ENCODE measurements around the gene EIF4E.
"Not testable (repeated sequence)": the region's sequence is repeated elsewhere in the genome, so short reads cannot be mapped to it uniquely, and the experiment has no call there.

Gene EIF4E

DNA sequence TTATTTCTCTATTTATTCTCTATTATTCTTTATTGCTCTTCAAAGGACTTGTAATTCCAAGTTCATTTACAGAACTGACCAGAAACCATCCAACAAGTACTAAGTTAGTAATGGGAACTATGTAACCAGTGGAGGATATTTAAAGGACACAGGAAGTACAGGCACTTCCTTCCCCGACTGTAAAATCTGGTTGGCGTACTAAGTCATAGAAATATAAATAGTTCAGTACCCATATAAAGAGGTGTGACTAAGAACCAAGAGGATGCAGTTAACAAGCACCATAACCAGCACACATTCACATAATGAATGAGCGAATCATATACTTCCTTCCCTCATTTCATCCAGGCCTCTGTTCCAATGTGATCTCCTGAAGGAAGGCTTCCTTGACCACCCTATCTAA is 3.6 kb upstream of the EIF4E start:
- DNase-seq (ENCODE audit: low read depth): no peak

DNA sequence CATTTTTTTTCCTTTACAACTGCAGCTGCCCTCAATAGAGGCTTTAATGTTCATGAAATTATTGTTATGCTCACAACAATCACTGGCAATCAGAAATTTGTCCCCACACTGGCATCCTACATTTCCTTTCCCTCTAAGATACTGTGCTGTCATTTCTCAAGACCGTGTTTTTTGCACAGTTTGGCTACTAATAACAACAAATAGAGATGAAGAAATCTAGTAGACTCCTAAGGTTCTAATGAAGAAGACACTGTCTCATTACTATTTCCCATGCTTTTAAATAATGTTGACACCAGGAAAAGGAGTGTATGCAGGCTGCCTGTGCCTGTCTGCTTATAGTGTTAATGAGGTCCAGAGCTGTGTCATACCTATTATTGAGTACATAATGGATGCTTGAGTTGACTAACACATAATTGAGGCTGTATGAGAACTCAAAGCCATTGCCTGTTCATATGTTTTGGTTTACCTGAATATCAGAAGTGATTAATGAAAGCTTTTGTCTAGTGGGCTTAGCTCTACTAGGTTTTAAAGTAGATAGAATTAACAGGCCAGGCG is 1.5 kb upstream of the EIF4E start:
- no peak for DNase-seq (ENCODE audit: low read depth)

DNA sequence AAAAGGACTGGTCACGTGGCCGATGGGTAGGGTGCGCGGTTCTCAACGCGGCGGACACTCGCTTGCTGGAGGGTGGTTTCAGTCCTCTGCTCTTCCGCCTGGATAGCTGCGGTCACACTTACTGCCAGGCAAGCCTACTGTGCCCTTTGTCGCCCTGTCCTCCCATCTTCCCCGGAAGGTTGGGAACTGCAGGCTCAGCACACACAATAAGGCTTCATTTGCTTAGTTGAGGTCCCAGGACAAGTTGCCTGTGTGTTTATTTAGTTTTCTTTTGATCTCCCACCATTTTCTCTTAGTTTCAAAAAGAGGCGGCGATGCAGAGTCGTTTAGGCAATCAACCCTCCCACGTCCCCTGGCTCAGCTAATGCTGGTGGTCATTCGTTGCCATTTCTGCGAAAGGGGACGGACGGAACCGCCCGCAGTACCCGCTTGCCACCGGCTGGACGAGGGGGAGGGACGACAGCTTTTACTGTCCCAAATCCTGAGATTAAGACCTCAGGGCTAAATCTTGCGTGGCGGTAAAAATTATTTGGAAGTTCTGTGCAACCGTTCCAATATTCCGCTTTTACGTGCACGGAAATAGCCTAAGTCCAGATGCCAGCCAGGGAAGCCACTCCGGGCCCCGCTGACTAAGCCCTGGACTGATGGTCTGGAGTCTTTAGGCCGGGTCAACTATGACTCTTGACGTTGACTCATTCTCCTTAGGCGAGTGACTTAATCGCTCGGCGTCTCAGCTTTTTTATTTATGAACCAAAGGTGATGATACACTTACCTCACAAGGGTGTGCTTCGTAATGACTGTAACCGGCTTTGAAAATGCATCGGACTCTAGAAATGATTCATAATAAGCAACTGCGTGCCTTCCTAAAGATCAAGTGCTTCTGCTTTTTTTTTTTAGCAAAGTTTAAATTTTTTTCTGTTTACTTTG is 671 bp upstream of the EIF4E start:
- DNase-seq (ENCODE audit: low read depth): peak; percentile 81

DNA sequence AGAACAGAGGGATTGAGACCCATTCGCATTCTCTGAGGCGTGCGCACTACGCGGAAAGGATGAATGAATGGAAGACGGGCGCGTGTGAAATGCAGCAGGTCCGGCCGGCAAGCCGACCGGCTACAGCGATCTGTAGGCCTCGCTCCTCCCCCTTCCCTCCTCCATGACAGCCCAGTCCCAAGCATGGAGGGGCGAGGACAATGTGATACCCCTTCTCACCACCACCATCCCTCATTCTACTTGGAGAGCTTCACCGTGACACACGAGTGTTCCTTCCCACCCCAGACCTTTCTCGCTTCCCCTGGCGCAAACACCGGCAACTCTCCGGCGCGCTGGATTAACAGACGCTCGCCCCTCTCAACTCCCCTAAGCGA is 815 bp downstream of the EIF4E start:
- DNase-seq (ENCODE audit: low read depth): peak; percentile 59

DNA sequence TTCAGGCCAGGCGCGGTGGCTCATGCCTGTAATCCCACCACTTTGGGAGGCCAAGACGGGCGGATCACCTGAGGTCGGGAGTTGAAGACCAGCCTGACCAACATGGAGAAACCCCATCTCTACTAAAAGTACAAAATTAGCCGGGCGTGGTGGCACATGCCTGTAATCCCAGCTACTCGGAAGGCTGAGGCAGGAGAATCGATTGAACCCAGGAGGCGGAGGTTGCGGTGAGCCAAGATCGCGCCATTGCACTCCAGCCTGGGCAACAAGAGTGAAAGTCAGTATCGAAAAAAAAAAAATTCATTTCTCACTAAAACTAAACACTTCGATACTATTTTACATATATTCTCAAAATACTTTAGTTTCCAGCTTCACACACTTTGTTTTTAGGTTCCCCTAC is 2.7 kb downstream of the EIF4E start:
- DNase-seq (ENCODE audit: low read depth): not testable (repeated sequence)

DNA sequence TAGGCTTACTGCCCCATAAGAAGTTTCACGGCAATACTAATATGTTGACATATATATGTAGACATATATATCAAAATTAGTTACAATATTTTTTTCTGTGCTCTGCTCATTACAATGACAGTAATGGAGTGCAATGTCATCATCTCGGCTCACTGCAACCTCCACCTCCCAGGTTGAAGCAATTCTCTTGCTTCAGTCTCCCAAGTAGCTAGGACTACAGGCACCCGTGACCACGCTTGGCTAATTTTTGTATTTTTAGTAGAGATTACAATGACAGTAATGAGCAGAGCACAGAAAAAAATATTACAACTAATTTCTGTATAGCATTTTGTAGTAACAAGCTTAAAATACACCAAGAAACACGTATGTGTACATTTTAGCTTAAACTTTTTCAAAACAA is 7.6 kb downstream of the EIF4E start:
- no peak for DNase-seq (ENCODE audit: low read depth)

DNA sequence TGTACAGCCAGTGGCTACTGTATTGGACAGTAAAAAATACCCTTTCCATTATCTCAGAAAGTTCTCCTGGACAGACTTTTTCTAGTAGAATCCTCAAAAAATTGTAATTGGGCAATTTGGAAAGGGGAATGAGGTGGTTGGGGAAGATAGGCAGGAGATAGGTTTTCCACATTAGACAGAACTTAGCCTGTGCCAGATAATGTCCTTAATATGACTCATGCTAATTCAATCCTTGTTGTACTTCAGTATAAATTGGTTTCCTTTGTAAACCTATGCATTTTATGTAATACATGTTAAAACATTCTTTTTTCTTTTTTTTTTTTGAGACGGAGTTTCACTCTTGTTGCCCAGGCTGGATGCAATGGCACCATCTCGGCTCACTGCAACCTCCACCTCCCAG is 8.9 kb downstream of the EIF4E start:
- DNase-seq (ENCODE audit: low read depth): no peak

DNA sequence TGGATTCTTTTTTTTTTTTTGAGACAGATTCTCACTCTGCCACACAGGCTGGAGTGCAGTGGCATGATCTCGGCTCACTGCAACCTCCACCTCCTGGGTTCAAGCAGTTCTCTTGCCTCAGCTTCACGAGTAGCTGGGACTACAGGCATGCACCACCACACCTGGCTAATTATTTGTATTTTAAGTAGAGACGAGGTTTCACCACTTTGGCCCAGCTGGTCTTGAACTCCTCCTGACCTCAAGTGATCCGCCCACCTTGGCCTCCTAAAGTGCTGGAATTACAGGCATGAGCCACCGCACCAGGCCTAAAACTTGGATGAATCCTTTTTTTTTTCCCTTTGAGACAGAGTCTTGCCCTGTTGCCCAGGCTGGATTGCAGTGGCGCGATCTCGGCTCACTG is 18.2 kb downstream of the EIF4E start:
- DNase-seq (ENCODE audit: low read depth): not testable (repeated sequence)

DNA sequence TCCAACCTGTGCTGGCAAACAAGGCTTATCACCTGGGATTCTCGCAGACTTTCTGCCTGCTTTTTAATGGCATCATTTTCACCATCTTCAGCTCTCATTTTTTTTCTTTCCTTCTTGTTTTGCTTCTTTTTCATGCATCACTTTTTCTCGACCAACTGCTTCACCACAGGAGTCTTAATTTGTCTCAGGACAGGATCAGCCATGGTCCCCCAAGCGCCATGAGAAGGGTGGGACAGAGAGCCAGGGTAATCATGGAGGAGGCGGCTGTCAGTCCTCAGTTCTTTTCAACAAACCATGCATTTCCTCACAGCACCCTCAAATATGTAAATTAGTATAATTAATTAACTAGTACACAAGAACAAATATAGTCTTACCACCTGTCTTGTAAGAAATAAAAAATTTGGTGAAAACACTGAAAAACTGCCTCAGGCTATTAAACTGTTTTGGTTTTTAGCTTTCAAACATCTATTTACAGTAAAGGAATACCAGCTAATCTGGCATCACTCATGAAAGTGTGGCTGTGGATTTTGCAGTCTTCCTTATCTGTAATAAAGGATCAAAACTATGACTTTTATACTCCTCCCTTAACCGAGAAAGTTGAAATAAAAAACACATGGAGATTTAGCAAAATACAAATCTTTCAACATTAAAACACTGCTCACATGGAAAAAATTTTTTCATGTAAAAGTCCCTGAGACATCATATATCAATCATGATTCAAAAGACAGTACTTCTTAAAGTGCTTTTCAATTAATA is 19.1 kb downstream of the EIF4E start:
- no peak for DNase-seq (ENCODE audit: low read depth)

DNA sequence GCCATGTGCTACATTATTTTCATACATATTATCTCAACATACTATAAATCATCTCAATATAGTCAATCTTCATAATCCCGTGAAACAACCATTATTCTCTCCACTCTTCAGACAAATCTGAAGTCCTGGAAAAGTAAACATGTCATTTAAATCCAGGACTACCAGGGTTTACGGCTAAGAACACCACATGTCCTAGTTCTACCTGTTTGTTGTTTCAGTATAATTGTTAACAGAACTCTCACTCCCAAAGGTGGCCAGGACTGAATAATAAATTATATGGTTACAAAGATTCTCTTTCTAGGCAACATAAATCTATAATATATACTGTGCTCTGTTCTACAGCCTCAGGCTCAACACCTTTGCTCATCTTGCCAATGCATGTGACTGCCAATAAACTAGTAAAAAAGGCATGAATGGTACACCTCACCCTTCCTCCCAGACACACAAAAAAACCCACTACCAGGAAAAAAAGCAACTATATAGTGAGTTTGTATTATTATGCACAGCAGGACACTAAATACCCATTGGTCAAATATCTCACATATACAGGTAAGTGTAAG is 20.1 kb downstream of the EIF4E start:
- no peak for DNase-seq (ENCODE audit: low read depth)

DNA sequence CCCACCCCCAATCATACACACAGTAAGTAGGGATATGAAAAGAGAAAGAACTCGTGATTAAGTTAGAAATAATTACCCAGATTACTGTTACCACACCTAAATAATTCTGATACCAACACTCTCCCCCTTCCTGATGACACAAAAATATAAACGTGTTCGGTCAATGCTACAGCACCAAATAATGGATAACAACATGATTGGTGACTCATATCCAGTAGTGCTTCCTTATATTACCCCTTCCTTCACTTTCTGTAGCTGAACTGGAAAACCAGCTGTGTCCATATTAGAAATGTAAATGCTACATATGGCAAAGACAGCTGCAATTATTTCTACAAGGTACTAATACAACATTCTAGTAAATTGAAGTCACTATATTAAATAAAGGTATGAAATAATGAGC is 20.8 kb downstream of the EIF4E start:
- DNase-seq (ENCODE audit: low read depth): no peak

DNA sequence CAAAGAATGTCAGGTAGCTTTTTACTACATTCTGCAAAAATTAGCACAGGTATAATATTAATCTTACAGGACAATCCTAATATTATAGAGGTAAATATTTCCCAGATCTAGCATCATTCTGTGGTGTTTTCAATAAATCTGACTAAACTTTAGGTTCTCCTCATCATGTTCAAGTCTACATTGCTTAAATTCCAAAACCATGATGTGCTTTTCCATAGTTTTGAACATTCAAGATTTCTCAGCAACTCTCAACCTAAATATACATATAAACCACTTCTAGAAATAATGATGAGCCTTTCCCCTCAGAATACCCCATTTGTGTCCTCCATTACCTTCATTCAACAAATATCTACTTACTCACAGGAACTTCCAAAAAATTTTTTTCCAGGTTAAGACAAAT is 23.1 kb downstream of the EIF4E start:
- no peak for DNase-seq (ENCODE audit: low read depth)

DNA sequence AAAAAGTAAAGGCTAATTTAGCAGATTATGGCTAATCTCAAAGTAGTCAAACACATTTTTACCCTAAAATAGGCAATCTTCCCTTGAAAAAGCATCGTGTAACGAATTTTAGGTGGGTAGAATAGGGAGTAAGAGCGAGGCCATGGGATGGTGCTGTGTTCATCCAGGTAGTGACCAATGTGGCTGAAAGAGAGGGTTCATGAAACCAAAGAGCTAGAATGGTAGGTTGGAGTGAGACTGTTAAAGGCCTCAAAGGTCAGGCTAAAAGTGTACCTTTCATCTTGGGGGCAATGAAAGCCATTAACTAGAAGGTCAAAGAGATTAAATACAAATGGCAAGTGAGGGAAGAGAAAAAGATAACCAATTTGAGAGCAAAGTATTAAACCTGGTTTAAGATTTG is 23.6 kb downstream of the EIF4E start:
- DNase-seq (ENCODE audit: low read depth): no peak

DNA sequence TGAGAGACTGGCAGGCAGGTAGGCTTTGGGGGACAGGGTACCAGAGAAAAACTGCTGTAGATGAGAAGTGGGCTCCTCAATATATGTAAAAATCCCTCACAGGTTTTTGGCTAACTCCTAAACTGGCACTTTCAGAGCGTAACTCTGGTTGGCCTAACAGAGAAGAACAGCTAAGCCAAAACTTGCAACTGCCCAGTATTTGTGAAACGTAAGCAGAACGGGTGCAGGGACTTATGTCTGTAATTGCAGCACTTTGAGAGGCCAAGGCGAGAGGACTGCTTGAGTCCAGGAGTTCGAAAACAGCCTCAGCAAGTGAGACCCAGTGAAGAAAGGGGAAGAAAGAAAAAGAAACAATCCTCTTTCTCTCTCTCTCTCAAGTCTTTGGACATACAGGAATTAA is 25.0 kb downstream of the EIF4E start:
- no peak for DNase-seq (ENCODE audit: low read depth)

DNA sequence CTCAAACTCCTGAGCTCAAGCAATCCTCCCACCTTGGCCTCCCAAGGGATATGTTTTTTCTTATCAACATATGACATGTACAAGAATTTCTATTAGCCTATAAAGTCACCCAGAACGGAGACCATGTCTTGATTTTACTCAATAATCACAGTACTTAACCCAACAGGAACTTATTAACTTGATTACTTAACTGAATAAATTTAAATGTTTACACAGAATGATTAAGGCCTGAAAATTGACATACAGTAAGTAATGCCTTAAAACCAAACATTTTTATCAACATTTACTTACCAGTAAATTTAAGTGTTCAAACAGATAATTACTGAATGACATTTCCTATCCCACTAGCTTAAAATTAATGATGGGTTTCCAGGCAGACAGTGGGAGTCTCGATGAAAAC is 25.4 kb downstream of the EIF4E start:
- DNase-seq (ENCODE audit: low read depth): no peak

DNA sequence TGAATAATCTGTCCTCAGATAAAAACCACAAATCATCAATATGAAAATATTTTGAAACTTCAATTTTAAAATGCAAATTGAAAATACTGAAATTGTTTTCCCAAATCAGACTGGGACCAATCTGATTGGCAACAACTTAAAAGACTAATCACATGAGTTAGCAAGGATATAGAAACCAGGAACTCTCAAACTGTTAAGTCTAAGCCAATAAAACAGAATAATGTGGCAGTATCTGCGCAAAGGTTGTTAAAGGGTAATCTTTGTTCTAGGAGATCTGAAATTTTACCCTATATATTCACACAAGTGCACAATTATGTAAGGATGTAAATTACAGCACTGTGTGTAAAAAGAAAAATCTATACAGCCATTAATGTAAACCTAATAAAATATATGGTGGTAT is 29.7 kb downstream of the EIF4E start:
- no peak for DNase-seq (ENCODE audit: low read depth)

DNA sequence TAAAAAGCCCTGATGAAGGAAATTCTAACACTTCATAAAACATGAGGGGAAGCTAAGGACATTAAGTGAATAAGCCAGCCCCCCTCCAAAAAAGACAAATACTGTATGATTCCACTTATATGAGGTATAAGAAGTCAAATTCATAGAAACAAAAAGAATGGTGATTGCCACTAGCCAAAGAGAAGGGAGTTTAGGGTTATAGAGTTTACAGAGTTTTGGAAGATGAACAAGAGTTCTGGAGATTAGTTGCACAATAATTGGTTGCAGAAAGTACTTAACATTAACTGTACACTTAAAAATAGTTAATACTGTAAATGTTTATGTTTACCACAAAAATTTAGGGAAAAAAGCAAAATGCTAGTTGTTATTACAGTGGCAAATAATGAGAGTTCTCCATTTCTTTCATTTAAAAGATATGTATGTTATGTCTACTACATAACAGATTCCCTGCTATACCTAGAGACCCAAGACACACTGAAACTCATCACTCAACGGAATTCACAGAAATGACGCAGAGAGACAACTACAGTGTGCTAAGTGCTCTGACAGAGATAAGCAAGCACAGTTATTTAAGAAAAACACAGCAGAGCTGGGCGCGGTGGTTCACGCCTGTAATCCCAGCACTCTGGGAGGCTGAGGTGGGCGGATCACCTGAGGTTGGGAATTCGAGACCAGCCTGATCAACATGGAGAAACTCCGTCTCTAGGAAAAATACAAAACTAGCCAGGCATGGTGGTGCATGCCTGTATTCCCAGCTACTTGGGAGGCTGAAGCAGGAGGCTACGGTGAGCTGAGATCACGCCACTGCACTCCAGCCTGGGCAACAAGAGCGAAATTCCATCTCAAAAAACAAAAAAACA is 37.2 kb downstream of the EIF4E start:
- no peak for DNase-seq (ENCODE audit: low read depth)

DNA sequence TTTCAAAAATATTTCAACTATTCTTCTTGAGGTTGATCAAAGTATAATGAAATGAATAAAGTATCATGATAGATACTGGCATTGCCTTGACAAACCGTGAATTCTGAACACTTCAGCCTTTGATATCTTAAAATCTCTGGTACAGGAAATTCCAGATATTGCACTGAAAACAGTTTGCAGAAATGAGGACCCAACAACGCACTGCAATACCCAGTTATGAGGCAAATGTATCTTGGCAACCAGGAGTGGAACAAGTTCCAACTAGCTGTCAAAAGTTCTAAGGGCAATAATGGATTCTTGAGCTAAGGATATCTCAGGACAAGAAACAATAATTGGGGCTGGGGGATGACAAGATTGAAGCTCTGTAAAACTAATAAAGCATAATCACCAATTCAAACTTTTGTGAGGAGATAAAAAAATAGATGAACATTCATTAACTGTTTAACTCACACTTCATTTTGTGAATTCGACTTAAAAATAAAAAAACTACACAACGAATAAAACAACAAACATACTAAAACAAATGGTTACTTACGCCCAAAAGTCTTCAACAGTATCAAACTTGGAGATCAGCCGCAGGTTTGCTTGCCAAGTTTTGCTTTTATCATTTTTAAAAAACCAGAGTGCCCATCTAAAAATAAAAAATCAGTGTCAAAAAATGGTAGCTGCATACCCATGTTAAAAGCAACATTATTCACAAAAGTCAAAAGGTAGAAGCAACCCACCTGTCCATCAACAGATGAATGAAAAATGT is 38.1 kb downstream of the EIF4E start:
- no peak for DNase-seq (ENCODE audit: low read depth)

DNA sequence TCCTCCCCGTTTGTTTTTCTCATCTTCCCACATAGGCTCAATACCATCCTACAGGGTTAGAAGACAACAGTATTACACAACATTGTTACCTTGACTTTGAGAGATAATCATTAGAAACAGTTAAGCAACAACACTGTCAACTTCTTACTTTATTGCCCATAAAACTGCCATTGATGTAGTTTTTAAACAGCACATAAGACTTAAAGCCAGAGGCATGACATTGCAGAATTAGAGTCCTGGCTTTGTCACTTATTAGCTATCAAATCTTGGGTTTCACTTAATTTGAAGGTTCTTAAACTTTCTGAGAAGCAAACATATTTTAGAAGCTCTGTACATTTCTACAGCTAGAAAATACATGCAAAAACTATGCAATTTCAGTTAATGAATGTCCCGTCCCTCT is 41.8 kb downstream of the EIF4E start:
- DNase-seq (ENCODE audit: low read depth): no peak

DNA sequence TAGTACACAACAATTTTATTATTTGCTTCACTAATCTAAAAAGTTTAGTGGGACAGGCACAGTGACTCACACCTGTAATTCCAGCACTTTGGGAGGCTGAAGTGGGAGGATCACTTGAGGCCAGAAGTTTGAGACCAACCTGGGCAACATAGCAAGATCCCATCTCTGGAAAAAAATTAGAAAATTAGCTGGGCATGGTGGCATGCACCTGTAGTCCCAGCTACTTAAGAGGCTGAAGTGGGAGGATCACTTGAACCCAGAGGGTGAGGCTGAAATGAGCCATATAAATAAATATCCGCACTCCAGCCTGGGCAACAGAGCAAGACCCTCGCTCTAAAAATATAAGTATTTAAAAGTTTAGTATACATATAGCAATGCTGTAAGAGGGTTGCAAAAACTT is 42.6 kb downstream of the EIF4E start:
- DNase-seq (ENCODE audit: low read depth): not testable (repeated sequence)

DNA sequence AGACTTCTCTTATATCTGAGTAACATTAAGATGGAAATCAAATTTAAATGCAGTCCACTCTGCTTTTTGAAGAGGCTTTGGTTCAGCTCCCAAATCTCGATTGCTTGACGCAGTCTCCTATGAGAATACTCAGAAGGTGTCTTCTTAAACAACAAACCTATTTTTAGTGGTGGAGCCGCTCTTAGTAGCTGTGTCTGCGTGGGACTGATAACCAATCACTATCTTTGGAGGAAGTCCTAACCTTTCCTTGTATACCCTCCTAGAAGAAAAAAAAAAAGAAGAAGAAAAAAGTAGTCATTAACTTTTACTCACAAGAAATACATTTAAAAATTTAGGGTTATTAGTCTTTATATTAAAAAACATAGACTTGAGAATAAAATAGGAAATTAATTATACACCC is 48.0 kb downstream of the EIF4E start:
- DNase-seq (ENCODE audit: low read depth): not testable (repeated sequence)

All from fibroblast of the conjunctiva (primary cell).